GM18498 (cell line): Measurements from ENCODE around the gene MAB21L3.
"Not testable (repeated sequence)": the region's sequence is repeated elsewhere in the genome, so short reads cannot be mapped to it uniquely, and the experiment has no call there.

Source experiments
- ATAC-seq: cut with Tn5 transposase; IDR thresholded peaks from one replicate; pipeline ENCODE4 v1.9.1; 2021; ENCODE audit warnings: mild to moderate bottlenecking, moderate library complexity; ENCODE audit not compliant: unreplicated experiment

The MAB21L3 gene

GRCh38 chr1:116133696-116134475 is 22.7 kb downstream of the MAB21L3 start:
- no peak for ATAC-seq

GRCh38 chr1:116134476-116134773 is 23.2 kb downstream of the MAB21L3 start:
- no peak for ATAC-seq

GRCh38 chr1:116138277-116138792 is 27.1 kb downstream of the MAB21L3 start:
- no peak for ATAC-seq

GRCh38 chr1:116139592-116140134 is 28.5 kb downstream of the MAB21L3 start:
- no peak for ATAC-seq

GRCh38 chr1:116144151-116144550 is 33.0 kb downstream of the MAB21L3 start:
- no peak for ATAC-seq

- ATAC-seq, result not testable (repeated sequence)
These were observed 35.4 kb downstream of the MAB21L3 start for GRCh38 chr1:116146447-116147113.

GRCh38 chr1:116147114-116147510 is 35.9 kb downstream of the MAB21L3 start:
- no peak for ATAC-seq

- no peak for ATAC-seq
These were observed 36.8 kb downstream of the MAB21L3 start for GRCh38 chr1:116147972-116148371.

- ATAC-seq, result no peak
These were observed 37.8 kb downstream of the MAB21L3 start for GRCh38 chr1:116148967-116149366.

- ATAC-seq, result no peak
These were observed 39.2 kb downstream of the MAB21L3 start for GRCh38 chr1:116150368-116150767.

- ATAC-seq, result peak; percentile 95
These were observed 40.8 kb downstream of the MAB21L3 start for GRCh38 chr1:116151739-116152576.

GRCh38 chr1:116152577-116152943 is 41.4 kb downstream of the MAB21L3 start:
- ATAC-seq, result no peak

GRCh38 chr1:116152950-116153691 is 41.9 kb downstream of the MAB21L3 start:
- no peak for ATAC-seq

GRCh38 chr1:116153692-116154031 is 42.5 kb downstream of the MAB21L3 start:
- ATAC-seq, result no peak

- ATAC-seq, result no peak
These were observed 43.3 kb downstream of the MAB21L3 start for GRCh38 chr1:116154536-116154935.

GRCh38 chr1:116157096-116157495 is 45.9 kb downstream of the MAB21L3 start:
- ATAC-seq, result no peak

- no peak for ATAC-seq
These were observed 48.0 kb downstream of the MAB21L3 start for GRCh38 chr1:116159177-116159576.

GRCh38 chr1:116159611-116160010 is 48.4 kb downstream of the MAB21L3 start:
- no peak for ATAC-seq

GRCh38 chr1:116161390-116161789 is 50.2 kb downstream of the MAB21L3 start:
- ATAC-seq, result no peak

- no peak for ATAC-seq
These were observed 50.7 kb downstream of the MAB21L3 start for GRCh38 chr1:116161877-116162390.
